ENCODE data around the gene CCL26.

DNA sequence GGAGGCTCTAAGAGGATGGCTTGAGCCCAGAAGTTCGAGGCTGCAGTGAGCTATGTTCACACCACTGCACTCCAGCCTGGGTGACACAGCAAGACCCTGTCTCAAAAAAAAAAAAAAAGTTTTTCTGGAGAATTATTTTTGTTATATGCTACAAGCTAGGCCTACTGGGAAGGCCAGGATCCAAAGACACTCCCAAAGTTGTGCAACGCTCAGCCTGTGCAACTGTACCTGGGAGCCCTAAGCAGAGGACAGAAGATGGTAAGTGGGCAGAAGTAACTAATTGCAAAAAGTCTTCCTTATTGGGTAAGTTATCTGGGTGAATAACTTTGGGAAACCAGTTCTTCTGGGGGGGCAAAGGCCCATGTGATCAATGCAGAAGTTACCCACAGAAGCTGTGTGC lies 50.6 kb downstream of the CCL26 start:
- TF ChIP-seq CTCF (IDR thresholded peaks at IDR 0.05) (no peak), POLR2A (IDR thresholded peaks at IDR 0.05) (no peak)

Data from esophagus squamous epithelium (tissue), 4 donors.